Measurements from ENCODE around the gene PROX1. TPM values are rescaled to one million over a fixed set of nuclear protein-coding genes. Genes with fewer than 3 reads are reported as not detected.

Gene PROX1
- polyA plus RNA-seq, 3 donors, result 0.07 TPM; not detected in 2

DNA sequence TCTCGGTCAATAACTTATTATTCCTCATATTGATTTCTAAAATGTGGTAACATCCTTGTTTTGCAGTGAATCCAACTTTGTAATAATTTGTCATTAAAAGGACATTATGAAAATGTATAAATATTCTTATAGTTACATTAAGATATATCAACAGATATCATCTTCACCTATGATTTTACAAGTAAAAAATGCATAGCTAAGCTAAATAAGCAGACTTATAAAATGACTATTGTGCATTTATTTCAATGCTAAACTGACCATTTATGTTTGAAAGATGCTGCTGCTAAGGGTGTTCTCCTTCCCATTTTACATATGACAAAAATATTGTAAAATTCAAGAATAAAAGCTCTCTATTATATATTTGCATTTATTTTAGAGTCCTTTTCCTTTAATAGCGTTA lies 7.8 kb downstream of the PROX1 start:
- H3K4me2 ChIP-seq (replicated peaks; ENCODE audit: extremely low read depth, low read length, poor library complexity, severe bottlenecking), result no peak overlapping the region
- no peaks in the 10 kb centered on the region for H3K79me2 ChIP-seq (ENCODE audit: insufficient read depth, low read length)
- H4K20me1 ChIP-seq (ENCODE audit: insufficient read depth, low read length), result no peaks in the 10 kb centered on the region
- H3K27me3 ChIP-seq (ENCODE audit: control insufficient read depth in 2 of 2, insufficient read depth in 2 of 2, low read length in 2 of 2), result peaks cover 5 to 20% of the 10 kb centered on the region in 2 donors
- Mint-ChIP-seq H3K27me3 (ENCODE audit: low read depth in 3 of 3) (peaks cover 9 to 21% (median 19%) of the 10 kb centered on the region in 3 donors), H3K4me1 (no peaks in the 10 kb centered on the region), H3K9me3 (peaks cover 0 to 9% (median 5%) of the 10 kb centered on the region in 7 donors), H3K27ac (no peak overlapping the region), H3K4me3 (no peak overlapping the region), H3K36me3 (no peaks in the 10 kb centered on the region)
- no peak overlapping the region for H3K9ac ChIP-seq (ENCODE audit: insufficient read depth, low read length, poor library complexity, severe bottlenecking)
- H3K27ac ChIP-seq (ENCODE audit: low read depth in 1 of 2, low read length in 2 of 2), result no peak overlapping the region
- intact Hi-C loops (cut with micrococcal nuclease), result no loop called here
- WGBS (ENCODE audit: insufficient coverage), result no CpG with 5 or more reads among the region's 2 CpGs
- H3K4me1 ChIP-seq (ENCODE audit: control insufficient read depth in 1 of 2, insufficient read depth in 2 of 2, low read length in 2 of 2), result no peaks in the 10 kb centered on the region
- TF ChIP-seq, protein P1, sequence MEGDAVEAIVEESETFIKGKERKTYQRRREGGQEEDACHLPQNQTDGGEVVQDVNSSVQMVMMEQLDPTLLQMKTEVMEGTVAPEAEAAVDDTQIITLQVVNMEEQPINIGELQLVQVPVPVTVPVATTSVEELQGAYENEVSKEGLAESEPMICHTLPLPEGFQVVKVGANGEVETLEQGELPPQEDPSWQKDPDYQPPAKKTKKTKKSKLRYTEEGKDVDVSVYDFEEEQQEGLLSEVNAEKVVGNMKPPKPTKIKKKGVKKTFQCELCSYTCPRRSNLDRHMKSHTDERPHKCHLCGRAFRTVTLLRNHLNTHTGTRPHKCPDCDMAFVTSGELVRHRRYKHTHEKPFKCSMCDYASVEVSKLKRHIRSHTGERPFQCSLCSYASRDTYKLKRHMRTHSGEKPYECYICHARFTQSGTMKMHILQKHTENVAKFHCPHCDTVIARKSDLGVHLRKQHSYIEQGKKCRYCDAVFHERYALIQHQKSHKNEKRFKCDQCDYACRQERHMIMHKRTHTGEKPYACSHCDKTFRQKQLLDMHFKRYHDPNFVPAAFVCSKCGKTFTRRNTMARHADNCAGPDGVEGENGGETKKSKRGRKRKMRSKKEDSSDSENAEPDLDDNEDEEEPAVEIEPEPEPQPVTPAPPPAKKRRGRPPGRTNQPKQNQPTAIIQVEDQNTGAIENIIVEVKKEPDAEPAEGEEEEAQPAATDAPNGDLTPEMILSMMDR (IDR thresholded peaks at IDR 0.05), result no peak
- H3K4me3 ChIP-seq (replicated peaks in 1 of 3; ENCODE audit: low read depth in 2 of 3, low read length in 3 of 3), result no peak overlapping the region
- peaks cover 0 to 7% of the 10 kb centered on the region in 2 donors for H3K9me3 ChIP-seq (replicated peaks in 1 of 2; ENCODE audit: control insufficient read depth in 1 of 2, insufficient read depth in 1 of 2, low read length in 2 of 2)
- H3K36me3 ChIP-seq (replicated peaks in 1 of 2; ENCODE audit: control insufficient read depth in 1 of 2, insufficient read depth in 2 of 2, low read length in 2 of 2), result no peaks in the 10 kb centered on the region
- DNase-seq, result no peak
- no peak overlapping the region for H2AFZ ChIP-seq (ENCODE audit: insufficient read depth, low read depth, low read length, poor library complexity, severe bottlenecking)

DNA sequence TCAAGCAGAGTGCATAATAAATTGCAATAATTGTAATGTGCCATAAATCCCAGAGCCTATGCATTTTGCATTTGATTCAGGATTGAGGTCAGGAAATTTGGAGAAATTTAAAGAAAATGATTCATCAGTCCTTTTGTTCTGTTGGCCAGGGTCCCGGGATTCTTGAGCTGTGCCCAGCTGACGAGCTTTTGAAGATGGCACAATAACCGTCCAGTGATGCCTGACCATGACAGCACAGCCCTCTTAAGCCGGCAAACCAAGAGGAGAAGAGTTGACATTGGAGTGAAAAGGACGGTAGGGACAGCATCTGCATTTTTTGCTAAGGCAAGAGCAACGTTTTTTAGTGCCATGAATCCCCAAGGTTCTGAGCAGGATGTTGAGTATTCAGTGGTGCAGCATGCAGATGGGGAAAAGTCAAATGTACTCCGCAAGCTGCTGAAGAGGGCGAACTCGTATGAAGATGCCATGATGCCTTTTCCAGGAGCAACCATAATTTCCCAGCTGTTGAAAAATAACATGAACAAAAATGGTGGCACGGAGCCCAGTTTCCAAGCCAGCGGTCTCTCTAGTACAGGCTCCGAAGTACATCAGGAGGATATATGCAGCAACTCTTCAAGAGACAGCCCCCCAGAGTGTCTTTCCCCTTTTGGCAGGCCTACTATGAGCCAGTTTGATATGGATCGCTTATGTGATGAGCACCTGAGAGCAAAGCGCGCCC lies 8.7 kb downstream of the PROX1 start:
- Histone ChIP-seq H3K4me1 (ENCODE audit: control insufficient read depth in 1 of 2, insufficient read depth in 2 of 2, low read length in 2 of 2) (no peaks in the 10 kb centered on the region), H2AFZ (ENCODE audit: insufficient read depth, low read depth, low read length, poor library complexity, severe bottlenecking) (no peak overlapping the region), H3K36me3 (replicated peaks in 1 of 2; ENCODE audit: control insufficient read depth in 1 of 2, insufficient read depth in 2 of 2, low read length in 2 of 2) (no peaks in the 10 kb centered on the region), H3K79me2 (ENCODE audit: insufficient read depth, low read length) (no peaks in the 10 kb centered on the region), H3K9ac (ENCODE audit: insufficient read depth, low read length, poor library complexity, severe bottlenecking) (no peak overlapping the region), H4K20me1 (ENCODE audit: insufficient read depth, low read length) (no peaks in the 10 kb centered on the region), H3K4me3 (replicated peaks in 1 of 3; ENCODE audit: low read depth in 2 of 3, low read length in 3 of 3) (no peak overlapping the region), H3K9me3 (replicated peaks in 1 of 2; ENCODE audit: control insufficient read depth in 1 of 2, insufficient read depth in 1 of 2, low read length in 2 of 2) (peaks cover 0 to 7% of the 10 kb centered on the region in 2 donors), H3K27ac (ENCODE audit: low read depth in 1 of 2, low read length in 2 of 2) (no peak overlapping the region), H3K4me2 (replicated peaks; ENCODE audit: extremely low read depth, low read length, poor library complexity, severe bottlenecking) (no peak overlapping the region), H3K27me3 (ENCODE audit: control insufficient read depth in 2 of 2, insufficient read depth in 2 of 2, low read length in 2 of 2) (peaks cover 1 to 11% of the 10 kb centered on the region in 2 donors)
- TF ChIP-seq, protein P1 (IDR thresholded peaks at IDR 0.05), result no peak
- peaks cover 4 to 16% (median 13%) of the 10 kb centered on the region in 3 donors for H3K27me3 Mint-ChIP-seq (ENCODE audit: low read depth in 3 of 3)
- H3K27ac Mint-ChIP-seq, result no peak overlapping the region
- H3K36me3 Mint-ChIP-seq, result no peaks in the 10 kb centered on the region
- no peaks in the 10 kb centered on the region for H3K4me1 Mint-ChIP-seq
- H3K9me3 Mint-ChIP-seq, result peaks cover 0 to 9% (median 5%) of the 10 kb centered on the region in 7 donors
- no peak overlapping the region for H3K4me3 Mint-ChIP-seq
- WGBS (ENCODE audit: insufficient coverage), result 91% methylated on average over 11 of the region's 15 CpGs
- no peak for DNase-seq
- intact Hi-C loops (cut with micrococcal nuclease), result no loop called here

All from CD14-positive monocyte (primary cell).